ENCODE data around the gene FBXW5. TPM values are rescaled to one million over a fixed set of nuclear protein-coding genes. Genes with fewer than 3 reads are reported as not detected.

The FBXW5 gene
- total and polyA plus RNA-seq, 10 of the 15 experiments (the other 5 are each of a cell fraction or from before 2014, with no cell fraction given): 0.21 to 97.3 (median 44.5) TPM

GRCh38 chr9:136957461-136957860 lies 12.9 kb upstream of the FBXW5 start:
- WGBS (ENCODE audit: insufficient coverage, insufficient replicate concordance, low lambda C conversion rate, missing lambda C conversion rate): 33% methylated on average over 1 of the region's 1 CpG
- POLR2A ChIA-PET: no interaction called here
- ATAC-seq: no peak
- no peak overlapping the region for H3K4me3 ChIP-seq
- H2AFZ ChIP-seq (ENCODE audit: control insufficient read depth, low read depth, low read length): no peak overlapping the region
- no peak for DNase-seq (ENCODE audit: low read depth, low spot score)
- H3K36me3 ChIP-seq (ENCODE audit: control insufficient read depth in 2 of 2, insufficient read depth in 2 of 2, low read length in 1 of 2): no peaks in the 10 kb centered on the region
- no peak for FAIRE-seq
- no peaks in the 10 kb centered on the region for H3K27me3 ChIP-seq (replicated peaks in 1 of 2; ENCODE audit: control insufficient read depth in 2 of 2, insufficient read depth in 2 of 2, low read length in 1 of 2)
- SMC1A ChIA-PET (ENCODE audit: uncharacterized antibody, unreplicated experiment): no interaction called here
- CTCF ChIA-PET: no interaction called here
- H3K9me3 ChIP-seq (replicated peaks; ENCODE audit: control insufficient read depth, insufficient read depth, low read length): no peaks in the 10 kb centered on the region
- H3K27ac ChIP-seq (ENCODE audit: control insufficient read depth, insufficient read depth): no peak overlapping the region
- H4K20me1 ChIP-seq (ENCODE audit: control insufficient read depth, insufficient read depth): no peaks in the 10 kb centered on the region
- no peaks in the 10 kb centered on the region for H3K79me2 ChIP-seq (ENCODE audit: control insufficient read depth, insufficient read depth, low read length)
- RAD21 ChIA-PET (ENCODE audit: unreplicated experiment): no interaction called here
- no peaks in the 10 kb centered on the region for H3K4me1 ChIP-seq (ENCODE audit: control insufficient read depth, insufficient read depth, low read length)
- no peak overlapping the region for H3K4me2 ChIP-seq (ENCODE audit: control insufficient read depth, insufficient read depth)
- no TSS peak for BruUV-seq (replicated peaks)
- H3K9ac ChIP-seq (ENCODE audit: control insufficient read depth, insufficient read depth, low read length): no peak overlapping the region
- in situ Hi-C loops (cut with MboI): no loop called here
- intact Hi-C loops (cut with micrococcal nuclease; ENCODE audit: unreplicated experiment): no loop called here
- TF ChIP-seq, protein P1, sequence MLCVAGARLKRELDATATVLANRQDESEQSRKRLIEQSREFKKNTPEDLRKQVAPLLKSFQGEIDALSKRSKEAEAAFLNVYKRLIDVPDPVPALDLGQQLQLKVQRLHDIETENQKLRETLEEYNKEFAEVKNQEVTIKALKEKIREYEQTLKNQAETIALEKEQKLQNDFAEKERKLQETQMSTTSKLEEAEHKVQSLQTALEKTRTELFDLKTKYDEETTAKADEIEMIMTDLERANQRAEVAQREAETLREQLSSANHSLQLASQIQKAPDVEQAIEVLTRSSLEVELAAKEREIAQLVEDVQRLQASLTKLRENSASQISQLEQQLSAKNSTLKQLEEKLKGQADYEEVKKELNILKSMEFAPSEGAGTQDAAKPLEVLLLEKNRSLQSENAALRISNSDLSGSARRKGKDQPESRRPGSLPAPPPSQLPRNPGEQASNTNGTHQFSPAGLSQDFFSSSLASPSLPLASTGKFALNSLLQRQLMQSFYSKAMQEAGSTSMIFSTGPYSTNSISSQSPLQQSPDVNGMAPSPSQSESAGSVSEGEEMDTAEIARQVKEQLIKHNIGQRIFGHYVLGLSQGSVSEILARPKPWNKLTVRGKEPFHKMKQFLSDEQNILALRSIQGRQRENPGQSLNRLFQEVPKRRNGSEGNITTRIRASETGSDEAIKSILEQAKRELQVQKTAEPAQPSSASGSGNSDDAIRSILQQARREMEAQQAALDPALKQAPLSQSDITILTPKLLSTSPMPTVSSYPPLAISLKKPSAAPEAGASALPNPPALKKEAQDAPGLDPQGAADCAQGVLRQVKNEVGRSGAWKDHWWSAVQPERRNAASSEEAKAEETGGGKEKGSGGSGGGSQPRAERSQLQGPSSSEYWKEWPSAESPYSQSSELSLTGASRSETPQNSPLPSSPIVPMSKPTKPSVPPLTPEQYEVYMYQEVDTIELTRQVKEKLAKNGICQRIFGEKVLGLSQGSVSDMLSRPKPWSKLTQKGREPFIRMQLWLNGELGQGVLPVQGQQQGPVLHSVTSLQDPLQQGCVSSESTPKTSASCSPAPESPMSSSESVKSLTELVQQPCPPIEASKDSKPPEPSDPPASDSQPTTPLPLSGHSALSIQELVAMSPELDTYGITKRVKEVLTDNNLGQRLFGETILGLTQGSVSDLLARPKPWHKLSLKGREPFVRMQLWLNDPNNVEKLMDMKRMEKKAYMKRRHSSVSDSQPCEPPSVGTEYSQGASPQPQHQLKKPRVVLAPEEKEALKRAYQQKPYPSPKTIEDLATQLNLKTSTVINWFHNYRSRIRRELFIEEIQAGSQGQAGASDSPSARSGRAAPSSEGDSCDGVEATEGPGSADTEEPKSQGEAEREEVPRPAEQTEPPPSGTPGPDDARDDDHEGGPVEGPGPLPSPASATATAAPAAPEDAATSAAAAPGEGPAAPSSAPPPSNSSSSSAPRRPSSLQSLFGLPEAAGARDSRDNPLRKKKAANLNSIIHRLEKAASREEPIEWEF (IDR thresholded peaks at IDR 0.05; ENCODE audit: insufficient replicate concordance, low read depth, low read length): no peak
- TF ChIP-seq FOS (IDR thresholded peaks at IDR 0.05; ENCODE audit: borderline replicate concordance, extremely low read depth, insufficient read length) (no peak), CREM (IDR thresholded peaks at IDR 0.05; ENCODE audit: low read depth) (no peak), MTA2 (IDR thresholded peaks at IDR 0.05; ENCODE audit: low read depth) (no peak), SKIL (IDR thresholded peaks at IDR 0.05; ENCODE audit: low read depth, poor library complexity, severe bottlenecking) (no peak), SPI1 (IDR thresholded peaks at IDR 0.05; ENCODE audit: borderline replicate concordance, insufficient read depth, low read depth, low read length) (no peak), ZNF687 (IDR thresholded peaks at IDR 0.05) (no peak), PRDM15 (CRISPR knock-in tag; IDR thresholded peaks at IDR 0.05) (no peak), POLR2AphosphoS5 (IDR thresholded peaks at IDR 0.05; ENCODE audit: low read length) (no peak)
